GM12891 (cell line): Measurements from ENCODE around the gene ECI2.

ENCODE experiments used
- PAX5 ChIP-seq: IDR thresholded peaks from 2 replicates; pipeline ENCODE4 v1.6.1; 2011; ENCODE audit warnings: low read length, moderate library complexity, mild to moderate bottlenecking; ENCODE audit not compliant: insufficient read depth, severe bottlenecking
- POLR2A ChIP-seq: IDR thresholded peaks from 2 replicates; pipeline ENCODE4 v1.6.1; 2011; ENCODE audit warnings: low read depth, low read length, control low read depth
- POLR2AphosphoS5 ChIP-seq: IDR thresholded peaks from 2 replicates; pipeline ENCODE4 v1.6.1; 2011; ENCODE audit warnings: low read depth, low read length, control low read depth
- POU2F2 ChIP-seq: IDR thresholded peaks from 2 replicates; pipeline ENCODE4 v1.6.1; 2011; ENCODE audit warnings: low read depth, mild to moderate bottlenecking, control low read depth, low read length, moderate library complexity
- TAF1 ChIP-seq: IDR thresholded peaks from 2 replicates; pipeline ENCODE4 v1.6.1; 2011; ENCODE audit warnings: low read depth, low read length, control low read depth

GRCh38 chr6:4074478-4075235 lies 60.7 kb downstream of the ECI2 start:
- no peak for TF ChIP-seq PAX5
- no peak for TF ChIP-seq POLR2AphosphoS5
- TF ChIP-seq TAF1 = no peak
- no peak for TF ChIP-seq POU2F2
- no peak for TF ChIP-seq POLR2A
